IPS-11a (cell line): Measurements from ENCODE around the gene ARHGAP10.

Experiments
- H3K4me3 ChIP-seq: one replicate; pipeline ENCODE4 v1.5.1; 2013; ENCODE audit warnings: low read depth, low read length, control low read depth

The ARHGAP10 gene

GRCh38 chr4:147764337-147764736, 32.4 kb downstream of the ARHGAP10 start:
- no peak overlapping the region for H3K4me3 ChIP-seq

- no peak overlapping the region for H3K4me3 ChIP-seq
Observed at GRCh38 chr4:147765121-147765529, 33.2 kb downstream of the ARHGAP10 start.

DNA sequence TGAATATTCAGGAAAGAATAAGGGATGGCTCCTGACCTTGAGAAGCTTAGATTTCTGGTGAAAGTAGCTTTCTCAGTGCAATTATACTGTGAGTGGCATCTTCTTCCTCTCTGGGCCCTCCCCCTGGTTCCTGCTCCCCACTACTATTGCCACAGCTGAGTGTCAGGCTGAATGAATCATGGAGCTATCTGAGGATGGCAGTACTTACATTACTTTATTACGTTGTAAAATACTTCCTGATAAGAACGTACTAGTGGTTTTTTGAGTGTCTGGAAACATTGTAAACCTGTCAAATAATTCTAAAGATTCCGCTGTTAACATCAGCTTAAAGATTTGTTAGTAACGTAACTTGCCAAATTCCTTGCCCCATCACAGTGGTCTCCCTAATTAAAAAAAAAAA, 36.2 kb downstream of the ARHGAP10 start:
- no peak overlapping the region for H3K4me3 ChIP-seq

GRCh38 chr4:147769386-147769785, 37.5 kb downstream of the ARHGAP10 start:
- H3K4me3 ChIP-seq, result no peak overlapping the region

DNA sequence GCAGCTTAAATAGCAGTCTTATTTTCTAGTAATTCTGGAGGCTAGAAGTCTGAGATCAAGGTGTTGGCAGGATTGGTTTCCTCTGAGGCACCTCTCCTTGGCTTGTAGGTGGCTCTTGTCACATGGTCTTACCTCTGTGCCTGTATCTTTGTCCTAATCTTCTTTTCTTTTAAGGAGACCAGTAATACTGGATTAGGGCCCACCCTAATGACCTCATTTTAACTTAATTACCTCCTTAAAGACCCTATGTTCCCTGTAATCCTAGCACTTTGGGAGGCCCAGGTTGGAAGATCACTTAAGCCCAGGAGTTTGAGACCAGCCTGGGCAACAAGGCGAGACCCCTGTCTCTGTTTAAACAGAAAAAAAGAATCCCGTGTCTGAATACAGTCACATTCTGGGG, 38.9 kb downstream of the ARHGAP10 start:
- no peak overlapping the region for H3K4me3 ChIP-seq

DNA sequence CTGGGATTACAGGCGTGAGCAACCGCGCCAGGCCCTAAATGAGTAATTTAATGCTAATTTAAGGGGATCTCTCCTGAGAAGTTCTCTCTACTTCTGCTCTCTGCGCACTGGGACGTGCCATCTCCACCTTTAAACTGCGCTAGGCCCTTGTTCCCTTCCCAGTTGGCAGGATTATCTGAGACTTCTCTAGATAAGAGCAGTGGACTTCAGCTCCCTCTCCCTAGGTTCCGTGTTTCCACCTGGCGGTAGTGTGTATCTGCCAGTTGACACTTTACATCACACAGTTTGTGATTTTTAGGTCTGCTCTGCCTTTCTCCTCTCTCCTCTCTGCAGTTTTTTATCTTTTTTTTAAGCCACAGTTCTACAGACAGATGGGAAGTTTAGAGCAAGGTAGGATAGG, 40.2 kb downstream of the ARHGAP10 start:
- H3K4me3 ChIP-seq, result no peak overlapping the region

- no peak overlapping the region for H3K4me3 ChIP-seq
Observed at GRCh38 chr4:147772459-147772969, 40.6 kb downstream of the ARHGAP10 start.

GRCh38 chr4:147773261-147774184, 41.6 kb downstream of the ARHGAP10 start:
- H3K4me3 ChIP-seq, result no peak overlapping the region

- H3K4me3 ChIP-seq, result no peak overlapping the region
Observed at GRCh38 chr4:147776716-147777115, 44.8 kb downstream of the ARHGAP10 start.

GRCh38 chr4:147777456-147778091, 45.7 kb downstream of the ARHGAP10 start:
- no peak overlapping the region for H3K4me3 ChIP-seq

DNA sequence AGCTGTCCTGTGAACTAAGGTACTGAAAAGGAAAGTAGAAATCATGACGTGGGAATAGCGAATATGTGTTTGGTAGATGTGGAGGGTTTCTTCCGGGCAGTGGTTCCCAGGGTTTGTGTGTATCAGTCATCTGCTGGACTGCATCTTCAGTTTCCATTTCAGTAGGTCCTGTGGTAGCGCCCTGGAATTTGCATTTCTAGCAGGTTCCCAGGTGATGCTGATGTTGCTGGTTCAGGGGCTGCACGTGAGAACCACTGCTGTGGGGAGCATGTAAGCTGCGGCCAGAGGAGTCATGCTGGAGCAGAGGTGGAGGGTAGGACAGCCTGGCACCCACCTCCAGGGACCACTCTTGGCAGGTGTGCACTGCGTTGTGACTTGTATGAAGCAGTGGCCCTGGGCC, 47.1 kb downstream of the ARHGAP10 start:
- H3K4me3 ChIP-seq, result no peak overlapping the region

DNA sequence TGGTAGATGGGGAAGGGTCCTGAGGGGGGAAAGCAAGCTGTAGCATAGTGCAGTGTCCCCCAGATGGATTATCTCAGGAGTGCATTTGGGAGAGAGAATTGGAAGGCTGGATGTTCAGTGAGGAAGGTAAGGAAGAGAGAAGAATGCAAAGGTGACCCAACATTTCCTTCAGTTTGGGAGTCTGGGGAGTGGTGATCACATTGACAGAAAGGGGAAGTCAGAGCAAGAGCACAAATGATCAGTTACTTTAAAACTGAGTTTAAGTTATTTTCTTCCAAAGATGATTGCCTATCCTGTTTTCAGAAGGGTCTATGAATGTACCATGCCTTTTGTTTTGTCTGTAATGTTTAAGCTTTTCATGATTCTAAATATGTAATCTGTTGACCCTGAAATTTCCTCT, 47.6 kb downstream of the ARHGAP10 start:
- no peak overlapping the region for H3K4me3 ChIP-seq

DNA sequence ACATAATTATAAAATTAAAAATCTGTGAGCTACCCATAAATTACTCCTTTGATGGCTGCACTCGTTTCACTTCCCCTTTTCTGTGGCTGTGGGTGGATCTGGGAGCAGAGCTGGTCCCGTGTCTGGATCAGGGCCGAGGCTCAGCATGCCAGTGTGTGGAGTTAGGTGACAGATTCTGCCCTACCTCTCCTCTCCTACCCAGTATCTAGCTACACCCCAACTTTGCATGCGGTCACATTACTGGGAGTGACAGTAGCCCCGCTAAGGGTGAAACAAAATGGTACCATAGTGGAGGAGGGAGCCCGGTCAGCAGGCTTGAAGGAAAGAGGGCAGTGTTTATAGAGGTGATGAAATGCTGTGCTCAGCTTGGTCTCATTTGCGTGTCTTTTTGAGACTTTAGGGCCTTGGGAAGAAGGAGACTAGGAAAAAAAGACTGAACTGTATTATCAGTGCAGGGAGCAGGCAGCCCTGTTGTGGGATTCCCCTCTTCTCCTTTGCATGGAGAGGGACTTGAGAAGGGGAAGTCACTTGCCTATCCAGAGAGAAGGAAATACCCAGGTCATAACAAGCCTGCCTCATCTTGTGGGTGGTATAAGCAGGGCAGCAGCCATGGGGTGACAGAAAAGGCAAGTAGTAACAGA, 48.4 kb downstream of the ARHGAP10 start:
- no peak overlapping the region for H3K4me3 ChIP-seq

- no peak overlapping the region for H3K4me3 ChIP-seq
Observed at GRCh38 chr4:147782087-147782781, 50.3 kb downstream of the ARHGAP10 start.

DNA sequence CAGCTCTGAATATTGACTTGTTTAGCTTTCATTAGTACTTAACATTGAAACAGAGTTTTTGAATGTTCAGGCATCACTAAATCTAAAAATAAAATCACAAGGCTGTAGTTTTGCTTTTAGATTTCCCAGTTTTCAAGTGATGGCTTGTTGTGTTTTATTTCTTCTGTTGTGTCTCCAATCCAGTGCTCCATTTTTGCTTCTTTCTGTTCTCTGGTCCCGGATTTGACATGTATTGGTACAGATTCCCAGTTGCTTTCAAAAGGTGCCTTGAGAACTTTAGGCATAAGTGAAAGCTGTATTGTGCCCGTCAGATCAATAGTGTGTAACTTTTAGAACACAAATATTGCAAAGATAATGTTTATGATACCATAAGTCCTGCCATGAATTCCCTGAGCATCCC, 53.2 kb downstream of the ARHGAP10 start:
- no peak overlapping the region for H3K4me3 ChIP-seq

DNA sequence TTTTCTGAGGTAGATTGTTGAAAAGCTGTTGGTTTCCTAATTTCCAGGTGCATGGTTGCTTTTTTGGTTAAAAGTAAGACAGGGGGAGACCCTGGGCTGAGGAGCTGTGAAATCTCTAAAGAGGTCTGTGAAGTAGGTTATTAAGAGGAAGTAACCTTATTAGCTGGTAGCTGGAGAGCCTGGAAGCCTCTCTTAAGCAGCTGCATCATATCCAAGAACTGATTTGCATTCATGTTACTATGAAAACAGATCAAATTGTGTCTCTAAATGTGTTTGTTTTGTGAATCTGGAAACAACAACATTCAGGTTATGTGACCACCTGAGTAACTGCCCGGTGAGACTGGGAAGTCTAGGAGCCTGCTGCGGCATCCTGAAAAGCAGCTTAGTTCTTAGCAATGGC, 54.1 kb downstream of the ARHGAP10 start:
- no peak overlapping the region for H3K4me3 ChIP-seq

DNA sequence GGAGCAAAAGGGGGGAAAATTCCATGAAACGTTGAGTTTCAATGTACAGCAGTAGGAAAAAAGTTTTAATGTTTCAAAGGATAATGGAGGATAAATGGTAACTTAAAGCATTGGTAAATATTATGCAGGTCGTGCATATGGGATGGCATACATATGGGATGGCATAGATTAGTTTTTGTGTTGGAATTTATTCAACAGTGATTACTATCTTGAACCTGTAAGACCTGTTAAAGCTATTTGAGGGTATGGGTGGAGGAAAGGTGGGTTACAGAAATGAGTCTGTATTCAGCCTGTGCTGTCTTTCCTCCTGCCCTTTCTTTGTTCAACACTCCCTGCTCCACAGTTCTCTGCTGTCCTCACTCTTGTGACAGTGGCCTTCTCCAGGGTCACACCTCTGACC, 54.6 kb downstream of the ARHGAP10 start:
- H3K4me3 ChIP-seq, result no peak overlapping the region

DNA sequence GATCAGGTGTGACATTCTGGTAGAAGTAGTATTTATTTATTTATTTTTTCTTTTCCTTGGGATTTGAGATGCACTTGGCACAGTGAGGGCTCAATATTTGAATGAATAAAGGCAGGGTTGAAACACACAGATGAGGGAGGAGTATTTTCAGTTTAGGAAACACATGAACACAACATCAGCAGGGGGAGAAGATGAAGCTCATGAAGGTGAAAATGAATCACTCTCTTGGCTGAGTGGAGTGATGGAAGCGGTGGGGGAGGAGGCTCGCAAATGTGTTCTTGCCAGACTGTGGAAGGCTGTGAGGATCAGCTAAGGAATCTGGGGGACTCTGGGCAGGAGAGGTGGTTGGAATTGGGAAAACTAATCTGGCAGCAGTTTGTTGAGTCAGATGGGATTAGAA, 55.3 kb downstream of the ARHGAP10 start:
- H3K4me3 ChIP-seq, result no peak overlapping the region

DNA sequence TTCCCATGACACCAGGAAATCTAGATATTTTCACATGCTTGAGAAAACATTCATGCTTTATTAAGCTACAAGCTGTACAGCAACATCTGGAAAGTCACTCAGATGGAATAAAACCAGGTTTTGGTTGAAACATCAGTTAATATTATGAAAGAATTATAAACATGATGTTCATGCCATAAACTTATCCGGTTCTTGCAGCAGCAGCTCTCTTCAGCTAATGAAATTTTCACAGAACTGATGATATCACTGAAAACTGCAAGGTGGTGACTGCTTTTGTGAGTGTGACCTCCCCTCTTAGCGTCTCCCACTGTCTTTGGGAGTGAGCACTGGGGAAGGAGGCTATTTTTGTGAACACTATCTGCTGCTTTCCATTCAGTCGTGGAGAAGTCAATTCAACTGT, 56.9 kb downstream of the ARHGAP10 start:
- no peak overlapping the region for H3K4me3 ChIP-seq

DNA sequence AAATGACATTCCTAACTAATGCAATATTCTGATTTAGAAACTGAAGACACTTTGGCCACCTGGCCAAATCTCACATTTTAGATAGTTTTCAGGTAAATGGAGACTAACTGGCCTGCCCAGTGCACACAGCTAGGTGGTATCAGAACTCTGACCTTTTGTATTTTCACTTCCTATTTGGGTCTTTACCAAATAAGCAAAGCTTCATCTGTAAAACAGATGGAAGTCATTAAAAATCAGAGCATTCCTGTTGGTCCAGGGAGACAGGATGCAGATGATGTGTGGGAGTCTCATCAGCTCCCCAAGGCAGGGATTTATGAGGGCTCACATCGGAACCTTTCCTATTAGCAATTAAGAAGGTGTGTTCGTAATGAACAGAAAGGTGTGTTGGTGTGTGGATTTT, 57.7 kb downstream of the ARHGAP10 start:
- no peak overlapping the region for H3K4me3 ChIP-seq

GRCh38 chr4:147790412-147790811, 58.5 kb downstream of the ARHGAP10 start:
- no peak overlapping the region for H3K4me3 ChIP-seq
